WI38 (cell line): Measurements from ENCODE around the gene IDS.
"Not testable (repeated sequence)": the region's sequence is repeated elsewhere in the genome, so short reads cannot be mapped to it uniquely, and the experiment has no call there.

Source experiments
- H3K4me3 ChIP-seq: 2 replicates; pipeline ENCODE4 v1.5.1; 2011; ENCODE audit warnings: low read depth, mild to moderate bottlenecking, control low read depth, low read length
- CTCF ChIP-seq: IDR thresholded peaks from 2 replicates; pipeline ENCODE4 v1.5.1; 2012; ENCODE audit warnings: low read depth, mild to moderate bottlenecking, control low read depth, low read length

IDS gene

GRCh38 chrX:149504226-149504914 lies 736 bp downstream of the IDS start:
- TF ChIP-seq CTCF, result no peak
- peak overlapping the region; percentile 60 for H3K4me3 ChIP-seq

- H3K4me3 ChIP-seq, result not testable (repeated sequence)
Measured at GRCh38 chrX:149503446-149503845, 1.7 kb downstream of the IDS start.

GRCh38 chrX:149502923-149503322 lies 2.2 kb downstream of the IDS start:
- not testable (repeated sequence) for H3K4me3 ChIP-seq

- no peak for TF ChIP-seq CTCF
- H3K4me3 ChIP-seq, result no peak overlapping the region
Measured at GRCh38 chrX:149499766-149500165, 5.3 kb downstream of the IDS start.

- no peak overlapping the region for H3K4me3 ChIP-seq
- TF ChIP-seq CTCF, result no peak
Measured at GRCh38 chrX:149498767-149499166, 6.3 kb downstream of the IDS start.

GRCh38 chrX:149497626-149498025 lies 7.5 kb downstream of the IDS start:
- TF ChIP-seq CTCF, result no peak
- no peak overlapping the region for H3K4me3 ChIP-seq

- no peak overlapping the region for H3K4me3 ChIP-seq
- TF ChIP-seq CTCF, result no peak
Measured at GRCh38 chrX:149497054-149497453, 8.1 kb downstream of the IDS start.

- no peak overlapping the region for H3K4me3 ChIP-seq
- TF ChIP-seq CTCF, result no peak
Measured at GRCh38 chrX:149495573-149496071, 9.5 kb downstream of the IDS start.
